Lower leg skin (tissue), 3 donors: ENCODE results near the gene ANO7.

Experiments
- POLR2A ChIP-seq, 2 donors: fragments of 450-650 bp; IDR thresholded peaks; one replicate each; pipeline ENCODE4 v1.6.1; 2016 to 2017; ENCODE audit warnings: antibody characterized with exemption in 2 of 2, mild to moderate bottlenecking in 1 of 2, moderate library complexity in 1 of 2
- TF ChIP-seq, protein P1 (sequence below), 3 donors: fragments of 450-650 bp; IDR thresholded peaks; one replicate each; pipeline ENCODE4 v1.5.1; 2016; ENCODE audit warnings: antibody characterized with exemption in 3 of 3, mild to moderate bottlenecking in 3 of 3, moderate library complexity in 2 of 3

GRCh38 chr2:241173557-241173956, 14.9 kb upstream of the ANO7 start:
- TF ChIP-seq, protein P1, sequence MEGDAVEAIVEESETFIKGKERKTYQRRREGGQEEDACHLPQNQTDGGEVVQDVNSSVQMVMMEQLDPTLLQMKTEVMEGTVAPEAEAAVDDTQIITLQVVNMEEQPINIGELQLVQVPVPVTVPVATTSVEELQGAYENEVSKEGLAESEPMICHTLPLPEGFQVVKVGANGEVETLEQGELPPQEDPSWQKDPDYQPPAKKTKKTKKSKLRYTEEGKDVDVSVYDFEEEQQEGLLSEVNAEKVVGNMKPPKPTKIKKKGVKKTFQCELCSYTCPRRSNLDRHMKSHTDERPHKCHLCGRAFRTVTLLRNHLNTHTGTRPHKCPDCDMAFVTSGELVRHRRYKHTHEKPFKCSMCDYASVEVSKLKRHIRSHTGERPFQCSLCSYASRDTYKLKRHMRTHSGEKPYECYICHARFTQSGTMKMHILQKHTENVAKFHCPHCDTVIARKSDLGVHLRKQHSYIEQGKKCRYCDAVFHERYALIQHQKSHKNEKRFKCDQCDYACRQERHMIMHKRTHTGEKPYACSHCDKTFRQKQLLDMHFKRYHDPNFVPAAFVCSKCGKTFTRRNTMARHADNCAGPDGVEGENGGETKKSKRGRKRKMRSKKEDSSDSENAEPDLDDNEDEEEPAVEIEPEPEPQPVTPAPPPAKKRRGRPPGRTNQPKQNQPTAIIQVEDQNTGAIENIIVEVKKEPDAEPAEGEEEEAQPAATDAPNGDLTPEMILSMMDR (IDR thresholded peaks at IDR 0.05) = no peak
- TF ChIP-seq POLR2A (IDR thresholded peaks at IDR 0.05) = no peak
